Inferior parietal cortex (tissue), 1 donor: ENCODE data around the gene SLC9A7.

Experiments
- DNase-seq: peaks from one replicate; pipeline ENCODE4 v3.0.0-alpha.2; 2016; ENCODE audit errors: extremely low spot score

The SLC9A7 gene

GRCh38 chrX:46649421-46650260 is 109.3 kb downstream of the SLC9A7 start:
- DNase-seq = no peak

DNA sequence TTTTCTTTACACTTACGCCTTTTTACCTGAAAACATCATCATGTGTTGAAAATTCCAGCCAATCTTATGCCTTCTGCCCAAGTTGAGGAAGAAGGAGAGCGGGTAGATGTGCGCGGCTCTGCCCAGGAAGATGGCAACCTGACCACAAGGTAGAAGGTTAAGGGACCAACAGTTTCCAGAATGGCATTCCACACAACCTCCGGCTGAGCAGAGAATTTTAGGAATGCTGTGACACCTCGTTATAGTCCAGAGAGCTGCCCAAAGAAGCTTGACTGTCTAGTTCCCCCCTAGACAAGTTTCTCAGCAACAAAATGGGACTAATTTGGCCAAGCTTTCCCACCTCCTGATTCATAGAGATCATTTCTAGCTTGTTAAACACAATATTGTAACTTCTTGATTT is 110.3 kb downstream of the SLC9A7 start:
- DNase-seq = no peak

GRCh38 chrX:46647251-46647650 is 111.7 kb downstream of the SLC9A7 start:
- no peak for DNase-seq

DNA sequence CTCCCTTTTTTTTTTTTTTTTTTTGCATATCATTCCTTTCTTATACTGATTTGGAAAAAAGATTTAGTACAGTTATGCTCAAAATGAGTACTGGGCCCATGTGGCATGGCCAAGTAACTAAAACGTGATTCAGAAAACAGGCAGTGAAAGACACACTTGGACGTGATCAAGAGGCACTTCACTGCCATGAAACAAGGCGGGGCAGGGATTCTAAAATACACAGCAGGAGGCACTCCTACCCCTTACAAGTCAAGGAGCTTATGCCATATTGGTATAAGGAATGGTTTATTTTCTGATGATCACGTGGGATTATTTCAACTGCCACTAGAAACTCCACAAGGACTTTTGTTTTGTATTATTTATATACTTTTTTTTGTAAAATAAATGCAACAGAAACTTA is 113.3 kb downstream of the SLC9A7 start:
- no peak for DNase-seq

GRCh38 chrX:46643636-46644035 is 115.3 kb downstream of the SLC9A7 start:
- DNase-seq = no peak

DNA sequence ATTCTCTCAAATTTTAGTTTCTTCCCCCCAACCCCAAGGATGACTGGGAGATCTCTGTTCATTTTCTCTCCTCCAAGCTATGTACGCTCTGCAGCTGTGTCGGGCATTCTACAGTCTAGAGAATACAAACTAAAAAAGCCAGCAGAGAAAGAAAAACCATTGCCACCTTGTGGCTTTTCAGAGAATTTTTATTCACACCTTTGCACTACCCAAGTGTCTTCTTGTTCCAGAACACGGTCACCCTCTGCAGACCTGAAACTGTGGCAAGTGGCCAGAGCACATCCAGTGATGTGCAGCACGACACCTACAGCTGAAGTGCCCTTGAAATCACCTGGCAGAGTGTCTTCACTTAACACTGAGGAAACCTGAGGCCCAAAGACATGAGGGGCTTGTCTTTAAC is 116.8 kb downstream of the SLC9A7 start:
- no peak for DNase-seq

GRCh38 chrX:46637938-46638337 is 121.0 kb downstream of the SLC9A7 start:
- DNase-seq = no peak

DNA sequence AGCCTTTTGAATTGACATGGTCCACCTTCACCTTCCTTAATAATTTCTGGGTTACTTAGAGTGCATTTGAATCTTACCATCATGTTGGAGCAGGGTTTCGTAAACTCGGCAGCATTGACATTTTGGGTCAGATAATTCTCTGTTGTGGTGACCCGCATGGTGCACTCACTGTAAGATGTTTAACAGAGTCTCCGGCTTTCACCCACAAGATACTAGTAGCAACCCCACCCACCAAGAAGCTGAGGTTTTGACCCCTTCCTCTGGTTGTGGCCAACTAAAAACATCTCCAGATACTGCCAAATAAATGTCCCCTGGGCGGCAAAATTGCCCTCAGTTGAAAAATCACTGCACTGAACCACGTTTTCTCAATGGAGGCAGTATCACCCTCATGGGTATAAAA is 122.7 kb downstream of the SLC9A7 start:
- no peak for DNase-seq

DNA sequence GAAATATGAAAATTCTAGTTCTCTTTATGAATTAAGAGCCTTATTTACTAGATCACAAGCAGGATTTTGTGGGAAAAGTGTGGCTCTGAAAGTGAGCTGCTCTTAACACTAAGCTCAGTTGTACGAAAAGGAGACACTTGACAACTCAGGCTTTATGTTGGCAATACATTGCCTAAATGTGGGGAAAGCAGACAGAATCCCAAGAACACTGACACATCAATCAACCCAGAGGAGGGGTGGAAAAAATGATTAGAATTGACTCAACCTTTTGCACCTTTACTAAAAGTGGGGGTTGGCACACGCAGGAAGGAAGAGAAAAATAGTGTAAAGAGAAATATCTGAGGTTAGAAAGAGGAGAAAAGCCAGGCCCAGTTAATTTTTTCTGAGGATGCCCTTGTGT is 123.7 kb downstream of the SLC9A7 start:
- no peak for DNase-seq

GRCh38 chrX:46634577-46634976 is 124.3 kb downstream of the SLC9A7 start:
- DNase-seq = no peak

- no peak for DNase-seq
Observed at GRCh38 chrX:46630141-46630540, 128.8 kb downstream of the SLC9A7 start.

DNA sequence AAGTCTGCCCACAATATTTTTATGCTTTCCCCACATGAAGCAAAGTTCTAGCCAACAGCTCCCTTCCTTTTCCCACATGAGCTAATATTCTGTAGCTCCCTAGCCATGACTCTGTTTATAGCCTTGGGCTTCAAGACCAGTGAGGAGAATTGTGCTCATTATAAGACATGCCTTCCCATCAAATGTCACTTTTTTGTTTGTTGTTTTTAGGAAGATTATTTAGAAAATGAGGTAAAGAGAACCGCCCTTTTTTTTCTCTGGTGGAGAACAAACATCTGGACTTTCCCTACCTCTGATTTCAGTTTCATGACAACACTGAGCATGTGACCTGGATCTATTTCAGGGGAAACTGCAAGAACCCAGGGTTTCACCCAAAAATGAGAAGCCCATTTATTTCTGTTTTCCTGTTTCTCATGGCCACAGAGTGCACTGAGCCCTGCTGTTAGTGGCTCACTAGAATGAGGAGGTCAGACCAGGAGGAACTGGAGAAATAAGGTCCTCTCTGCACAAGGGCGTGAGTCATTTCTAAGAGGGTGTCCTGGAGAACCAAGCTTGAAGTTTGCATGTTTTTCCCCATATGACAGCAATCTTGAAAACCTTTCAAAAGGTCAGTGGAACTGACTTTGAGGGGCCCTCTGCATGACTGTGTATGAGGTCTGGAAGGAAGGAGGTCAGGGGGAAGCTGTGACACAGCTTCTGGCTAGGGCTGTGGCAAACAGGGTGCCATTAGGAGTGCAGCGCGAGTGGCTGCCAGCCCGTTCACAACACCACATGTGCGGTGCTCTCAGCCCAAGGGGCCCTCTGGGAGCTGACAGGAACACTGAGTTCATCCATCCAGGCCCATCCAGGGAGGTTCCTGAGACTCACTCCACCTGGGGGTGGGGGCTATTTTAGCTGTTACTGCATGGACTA is 130.2 kb downstream of the SLC9A7 start:
- DNase-seq = no peak

- DNase-seq = no peak
Observed at GRCh38 chrX:46627711-46628419, 131.1 kb downstream of the SLC9A7 start.

DNA sequence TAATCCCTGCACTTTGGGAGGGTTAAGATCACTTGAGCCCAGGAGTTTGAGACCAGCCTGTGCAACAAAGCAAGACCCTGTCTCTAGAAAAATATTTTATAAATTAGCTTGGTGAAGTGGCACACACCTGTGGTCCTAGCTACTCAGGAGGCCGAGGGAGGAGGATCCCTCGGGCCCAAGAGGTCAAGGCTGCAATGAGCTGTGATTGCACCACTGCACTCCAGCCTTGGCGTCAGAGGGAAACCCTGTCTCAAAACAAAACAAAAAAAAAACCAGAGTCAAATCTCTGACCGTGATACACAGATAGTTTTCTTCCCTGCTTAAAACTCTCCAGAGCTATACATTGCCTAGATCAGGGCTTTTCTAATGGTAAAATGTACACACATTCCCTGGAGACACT is 131.9 kb downstream of the SLC9A7 start:
- DNase-seq = no peak

GRCh38 chrX:46626566-46626965 is 132.4 kb downstream of the SLC9A7 start:
- no peak for DNase-seq

GRCh38 chrX:46624090-46624786 is 134.7 kb downstream of the SLC9A7 start:
- DNase-seq = no peak

DNA sequence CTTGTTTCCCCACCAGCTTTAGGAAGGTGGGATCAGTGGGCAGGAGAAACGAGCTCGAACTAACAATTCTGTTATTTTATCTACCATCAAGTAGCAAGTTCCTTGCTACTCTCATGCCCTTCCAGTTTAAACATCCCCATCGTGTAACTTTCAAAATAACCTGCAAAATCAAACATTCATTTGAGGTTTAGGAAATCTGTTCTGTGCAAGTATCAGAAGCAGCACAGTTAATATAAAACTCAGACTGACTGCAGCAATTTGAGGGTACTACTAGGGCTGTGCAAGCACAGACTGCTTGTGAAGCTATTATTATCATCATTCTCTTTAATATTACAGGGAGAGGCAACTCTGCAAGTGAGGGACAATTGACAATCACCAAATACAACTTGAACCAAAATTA is 137.3 kb downstream of the SLC9A7 start:
- DNase-seq = no peak

DNA sequence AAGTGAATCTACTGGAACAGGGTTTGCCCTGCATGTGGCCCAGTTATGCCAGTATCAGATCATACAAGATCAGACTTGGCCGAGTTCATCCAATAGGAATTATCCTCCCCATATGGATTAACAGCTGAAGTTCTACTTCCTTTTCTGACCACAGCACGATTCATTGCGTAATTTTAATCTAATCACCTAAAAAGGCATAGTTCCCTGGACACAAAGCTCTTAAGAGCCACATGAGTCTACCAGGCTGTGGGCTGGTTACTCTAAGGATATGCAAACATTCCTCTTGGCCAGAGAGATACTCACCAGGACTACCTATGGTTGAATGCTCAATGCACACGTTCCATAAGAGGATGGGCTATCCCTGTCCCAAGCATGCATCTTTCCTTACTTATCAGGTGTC is 138.4 kb downstream of the SLC9A7 start:
- no peak for DNase-seq

DNA sequence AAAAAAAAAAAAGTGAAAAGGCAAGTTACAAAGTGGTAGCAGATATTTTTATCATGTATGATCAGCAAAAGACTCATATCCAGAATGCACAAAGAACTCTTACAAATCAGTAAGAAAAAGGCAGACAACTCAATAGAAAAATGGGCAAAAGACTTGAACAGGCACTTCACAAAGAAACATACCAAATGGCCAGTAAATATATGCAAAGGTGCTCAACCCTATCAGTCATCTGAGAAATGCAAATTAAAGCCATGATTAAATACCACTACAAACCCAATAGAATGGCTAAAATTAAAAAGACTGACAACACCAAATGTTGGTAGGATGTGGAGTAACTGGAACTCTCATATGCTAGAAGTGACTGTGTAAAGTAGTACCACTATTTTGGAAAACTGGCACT is 140.0 kb downstream of the SLC9A7 start:
- DNase-seq = no peak

DNA sequence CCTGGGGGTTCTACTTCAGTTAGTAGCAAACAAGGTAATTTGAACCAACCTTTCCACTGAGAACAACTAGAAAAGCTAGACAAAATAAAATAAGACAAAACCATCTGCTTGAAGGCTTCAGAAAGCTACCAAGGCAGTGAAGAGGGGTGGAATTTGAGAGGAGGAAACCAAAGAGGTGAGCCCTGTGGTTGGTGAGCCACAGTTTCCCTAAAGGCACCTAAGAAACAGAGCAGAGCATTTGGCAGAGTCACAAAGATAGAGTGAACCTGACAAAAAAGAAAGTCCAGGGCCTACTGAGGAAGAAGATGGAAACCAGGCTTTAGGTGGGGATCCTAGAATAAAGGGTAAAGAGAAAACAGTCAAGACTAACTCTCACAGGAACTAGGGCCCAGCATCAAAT is 141.0 kb downstream of the SLC9A7 start:
- no peak for DNase-seq

GRCh38 chrX:46611658-46612362 is 147.1 kb downstream of the SLC9A7 start:
- DNase-seq = no peak
